HCT116 (cell line): ENCODE data around the gene ADAMTS3. TPM values are rescaled to one million over a fixed set of nuclear protein-coding genes. Genes with fewer than 3 reads are reported as not detected.

Experiments used
- ATAC-seq: fragments of 200-7000 bp; cut with Tn5 transposase; 2 replicates; pipeline ENCODE4 v1.9.1; 2020; ENCODE audit warnings: mild to moderate bottlenecking, moderate library complexity
- BruUV-seq: library from RNA; stranded (reverse); fragments of 400-500 nt; replicated peaks from 2 replicates; lab custom pipeline; 2021; lab: Mats Ljungman, UMichigan
- CTCF ChIA-PET: fragments of 300-600 bp; sonication (Branson Sonifier 250); formaldehyde crosslinking; loops from one replicate; lab custom pipeline; 2021; ENCODE audit warnings: antibody characterized with exemption; lab: Charles Lee
- POLR2A ChIA-PET: fragments of 300-600, 350-600 bp; sonication (Branson Sonifier 250); formaldehyde crosslinking; loops from one replicate; lab custom pipeline; 2021; ENCODE audit warnings: antibody characterized with exemption; lab: Charles Lee
- RAD21 ChIA-PET, 2 experiments: fragments of 300-600 bp; sonication (Branson Sonifier 250); formaldehyde crosslinking; loops; one replicate each; lab custom pipeline; 2023; ENCODE audit warnings: low total read pairs in 2 of 2; ENCODE audit not compliant: uncharacterized antibody in 2 of 2, unreplicated experiment in 2 of 2, low non-redundant PET in 1 of 2; lab: Charles Lee
- DNase-seq: peaks from one replicate; pipeline ENCODE4 v3.0.0-alpha.2; 2010; ENCODE audit warnings: low read depth, low spot score
- H2AFZ ChIP-seq: fragments of 200-600 bp; shearing (Covaris generic), sonication (generic); 2 replicates; pipeline ENCODE4 v1.6.1; 2017; ENCODE audit warnings: low read depth, mixed run types, mixed read lengths, antibody characterized with exemption, low read length; ENCODE audit not compliant: poor library complexity, severe bottlenecking
- H3K27ac ChIP-seq: 2 replicates; pipeline ENCODE4 v1.5.1; 2012; ENCODE audit warnings: low read depth, low read length
- H3K27me3 ChIP-seq: fragments of 200-600 bp; sonication (generic); 2 replicates; pipeline ENCODE4 v1.6.1; 2016; ENCODE audit warnings: mixed run types, low read length, mixed read lengths; ENCODE audit not compliant: insufficient read depth
- H3K36me3 ChIP-seq, 2 experiments: fragments of 200-500 bp in 1 of 2; fragments of 200-600 bp in 1 of 2; sonication (Bioruptor generic) in 1 of 2; sonication (generic) in 1 of 2; 2 replicates each; pipeline versions ENCODE4 v1.5.1 to v1.6.1; 2014 to 2016; ENCODE audit warnings: low read length in 2 of 2, inconsistent platforms in 1 of 2, mixed read lengths in 1 of 2, mixed run types in 1 of 2; ENCODE audit not compliant: insufficient read depth in 2 of 2, control insufficient read depth in 1 of 2
- H3K4me1 ChIP-seq, 2 experiments: fragments of 200-600 bp in 1 of 2; sonication (generic) in 1 of 2; 2 replicates each; pipeline versions ENCODE4 v1.5.1 to v1.6.1; 2012 to 2017; ENCODE audit warnings: low read length in 2 of 2, inconsistent platforms in 1 of 2, mild to moderate bottlenecking in 1 of 2, mixed read lengths in 1 of 2, mixed run types in 1 of 2, moderate library complexity in 1 of 2; ENCODE audit not compliant: insufficient read depth in 2 of 2, control insufficient read depth in 1 of 2
- H3K4me2 ChIP-seq: fragments of 200-600 bp; sonication (generic); 2 replicates; pipeline ENCODE4 v1.6.1; 2017; ENCODE audit warnings: mixed run types, low read length, mixed read lengths
- H3K4me3 ChIP-seq, 2 experiments: fragments of 200-600 bp in 1 of 2; sonication (generic) in 1 of 2; replicated peaks in 1 of 2; 2 replicates each; pipeline ENCODE4 v1.5.1; 2011 to 2016; ENCODE audit warnings: low read length in 2 of 2, control low read depth in 1 of 2, low read depth in 1 of 2, mild to moderate bottlenecking in 1 of 2, mixed read lengths in 1 of 2, mixed run types in 1 of 2
- H3K79me2 ChIP-seq: fragments of 200-600 bp; sonication (generic); 2 replicates; pipeline ENCODE4 v1.6.1; 2017; ENCODE audit warnings: mild to moderate bottlenecking, mixed run types, low read length, moderate library complexity, mixed read lengths; ENCODE audit not compliant: insufficient read depth
- H3K9ac ChIP-seq: fragments of 200-600 bp; sonication (generic); 2 replicates; pipeline ENCODE4 v1.6.1; 2016; ENCODE audit warnings: low read length, mixed read lengths
- H3K9me2 ChIP-seq: fragments of 200-600 bp; sonication (generic), shearing (Covaris generic); 2 replicates; pipeline ENCODE4 v1.6.1; 2017; ENCODE audit warnings: mixed run types, mild to moderate bottlenecking, moderate library complexity; ENCODE audit not compliant: insufficient read depth
- H3K9me3 ChIP-seq, 2 experiments: fragments of 200-500 bp in 1 of 2; fragments of 200-600 bp in 1 of 2; sonication (Bioruptor generic) in 1 of 2; sonication (generic) in 1 of 2; 2 replicates each; pipeline ENCODE4 v1.6.1; 2014 to 2017; ENCODE audit warnings: low read length in 2 of 2, mixed read lengths in 2 of 2, inconsistent platforms in 1 of 2, low read depth in 1 of 2, mild to moderate bottlenecking in 1 of 2, mixed run types in 1 of 2, moderate library complexity in 1 of 2; ENCODE audit not compliant: control insufficient read depth in 1 of 2, insufficient read depth in 1 of 2
- H4K20me1 ChIP-seq: fragments of 200-600 bp; sonication (generic), shearing (Covaris generic); 2 replicates; pipeline ENCODE4 v1.6.1; 2017; ENCODE audit warnings: mixed run types, mild to moderate bottlenecking, moderate library complexity; ENCODE audit not compliant: insufficient read depth
- EGR1 ChIP-seq: IDR thresholded peaks from 2 replicates; pipeline ENCODE4 v1.6.1; 2012; ENCODE audit warnings: low read depth
- ELF1 ChIP-seq: IDR thresholded peaks from 2 replicates; pipeline ENCODE4 v1.6.1; 2012; ENCODE audit warnings: low read depth, borderline replicate concordance
- EZH2 ChIP-seq: fragments of 200-600 bp; sonication (generic); IDR thresholded peaks from 2 replicates; pipeline ENCODE4 v1.6.1; 2017; ENCODE audit warnings: antibody characterized with exemption, mixed run types
- SP1 ChIP-seq: IDR thresholded peaks from 2 replicates; pipeline ENCODE4 v1.6.1; 2012; ENCODE audit warnings: low read depth
- TCF7L2 ChIP-seq: IDR thresholded peaks from 2 replicates; pipeline ENCODE4 v1.7.0; 2011; ENCODE audit warnings: borderline replicate concordance, inconsistent platforms; ENCODE audit not compliant: insufficient read depth, insufficient read length; ENCODE audit errors: extremely low read depth
- YY1 ChIP-seq: IDR thresholded peaks from 2 replicates; pipeline ENCODE4 v1.6.1; 2011; ENCODE audit warnings: low read length, low read depth, moderate library complexity, mild to moderate bottlenecking; ENCODE audit not compliant: insufficient replicate concordance; ENCODE audit errors: extremely low read depth
- ZFX ChIP-seq: fragments of 450-650 bp; IDR thresholded peaks from 2 replicates; pipeline ENCODE4 v1.6.1; 2017
- intact Hi-C: fragments of 100-400 bp; cut with micrococcal nuclease; formaldehyde crosslinking; loops from 2 replicates; pipeline ENCODE4 v1.10.0; 2022
- total RNA-seq: library from RNA; stranded (reverse); gene quantifications from one replicate; pipeline ENCODE4 v1.2.1, GENCODE V29; 2021; ENCODE audit not compliant: unreplicated experiment
- TF ChIP-seq, protein P1 (sequence below): IDR thresholded peaks from 2 replicates; pipeline ENCODE4 v1.6.1; 2012; ENCODE audit warnings: low read depth
- TF ChIP-seq, protein P2 (sequence below): IDR thresholded peaks from 2 replicates; pipeline ENCODE4 v1.6.1; 2012
- TF ChIP-seq, protein P3 (sequence below), 3 experiments: fragments of 200-600 bp in 1 of 3; sonication (generic) in 1 of 3; IDR thresholded peaks in 2 of 3; conservative IDR thresholded peaks in 1 of 3; 2 replicates each; pipeline ENCODE4 v1.5.1; 2012 to 2017; ENCODE audit warnings: low read depth in 2 of 3, low read length in 2 of 3, antibody characterized with exemption in 1 of 3, borderline replicate concordance in 1 of 3, control low read depth in 1 of 3, mild to moderate bottlenecking in 1 of 3, mixed read lengths in 1 of 3, mixed run types in 1 of 3, moderate library complexity in 1 of 3; ENCODE audit not compliant: insufficient read depth in 1 of 3
- TF ChIP-seq, protein P4 (sequence below): IDR thresholded peaks from 2 replicates; pipeline ENCODE4 v1.6.1; 2011; ENCODE audit warnings: mild to moderate bottlenecking, low read length, moderate library complexity; ENCODE audit not compliant: insufficient replicate concordance; ENCODE audit errors: extremely low read depth

ADAMTS3 gene
- total RNA-seq, 1 experiment from 2014 or later: not detected

DNA sequence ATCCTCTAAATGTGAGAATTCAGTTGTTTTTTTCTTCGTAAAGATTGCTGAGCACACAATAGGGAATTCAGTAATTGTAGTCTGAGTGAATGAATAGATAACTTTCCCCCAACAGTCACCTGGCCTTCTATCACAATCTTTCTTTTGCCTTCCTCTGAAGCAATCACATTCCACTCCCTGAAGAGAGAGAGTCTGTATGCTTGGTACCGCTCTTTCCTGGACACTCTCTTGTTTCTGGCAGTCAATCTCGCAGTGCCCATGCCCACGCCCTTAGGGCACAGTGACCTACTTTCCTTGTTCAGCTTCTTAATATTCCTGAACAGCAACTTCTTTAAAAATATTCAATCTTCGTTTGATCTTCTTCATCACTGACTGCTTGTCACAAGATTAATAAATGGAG lies 255.9 kb downstream of the ADAMTS3 start:
- H4K20me1 ChIP-seq: no peaks in the 10 kb centered on the region; the same call in 1 of the 2 replicates
- ChIA-PET RAD21 (no interaction called here), CTCF (no interaction called here), POLR2A (no interaction called here)
- H3K4me1 ChIP-seq: no peaks in the 10 kb centered on the region
- H3K9ac ChIP-seq: no peak overlapping the region
- DNase-seq (no peak), ATAC-seq (no peak)
- H3K79me2 ChIP-seq: no peaks in the 10 kb centered on the region
- H3K27me3 ChIP-seq: no peaks in the 10 kb centered on the region
- no peaks in the 10 kb centered on the region for H3K9me2 ChIP-seq
- H3K4me3 ChIP-seq: no peak overlapping the region
- H3K4me2 ChIP-seq: no peak overlapping the region
- no peak for TF ChIP-seq YY1
- H3K36me3 ChIP-seq: no peaks in the 10 kb centered on the region
- no TSS peak for BruUV-seq
- no peaks in the 10 kb centered on the region for H3K9me3 ChIP-seq
- no peak overlapping the region for H2AFZ ChIP-seq
- no peak overlapping the region for H3K27ac ChIP-seq
- intact Hi-C loops: no loop called here

DNA sequence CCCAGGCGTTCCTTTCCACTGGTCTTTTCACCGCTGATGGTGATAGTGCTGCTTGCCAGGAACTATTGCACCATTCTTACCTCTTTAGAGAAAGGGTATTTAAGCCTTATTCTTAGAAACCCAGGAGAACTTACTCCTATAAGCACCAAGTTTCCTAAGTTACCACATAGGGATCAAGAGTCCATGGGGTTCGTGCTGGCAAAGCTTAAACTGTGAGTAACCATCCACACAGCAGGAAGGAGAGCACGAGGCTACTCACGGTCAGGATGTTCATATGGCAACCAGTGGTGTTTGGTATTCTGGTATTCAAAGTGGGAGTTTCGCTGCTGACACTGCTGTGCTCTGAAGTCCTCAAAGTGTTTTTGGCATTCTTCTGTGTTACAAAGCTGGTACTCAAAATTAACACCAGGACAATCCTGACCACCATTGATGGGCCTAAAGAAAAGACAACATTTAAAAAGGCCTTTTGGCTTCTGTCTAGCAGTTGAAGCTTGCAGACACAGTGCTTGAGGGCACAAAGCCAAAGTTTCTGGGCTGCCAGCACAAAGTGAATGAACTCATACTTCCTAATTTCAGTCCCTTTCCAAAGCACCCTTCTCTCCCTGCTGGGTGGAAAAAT lies 256.9 kb downstream of the ADAMTS3 start:
- Histone ChIP-seq H3K9me3 (no peaks in the 10 kb centered on the region), H3K4me1 (no peaks in the 10 kb centered on the region), H3K4me3 (no peak overlapping the region), H3K27me3 (no peaks in the 10 kb centered on the region), H3K9ac (no peak overlapping the region), H3K79me2 (no peaks in the 10 kb centered on the region), H3K4me2 (no peak overlapping the region), H3K27ac (no peak overlapping the region), H3K9me2 (no peaks in the 10 kb centered on the region), H3K36me3 (no peaks in the 10 kb centered on the region), H2AFZ (no peak overlapping the region), H4K20me1 (no peaks in the 10 kb centered on the region; the same call in 1 of the 2 replicates)
- RAD21 ChIA-PET: no interaction called here
- CTCF ChIA-PET: no interaction called here
- intact Hi-C loops: no loop called here
- ATAC-seq (no peak), DNase-seq (no peak)
- POLR2A ChIA-PET: no interaction called here
- BruUV-seq: no TSS peak
- TF ChIP-seq SP1 (no peak), EZH2 (no peak), EGR1 (no peak), ZFX (no peak), TCF7L2 (no peak), ELF1 (no peak)
- TF ChIP-seq, protein P1, sequence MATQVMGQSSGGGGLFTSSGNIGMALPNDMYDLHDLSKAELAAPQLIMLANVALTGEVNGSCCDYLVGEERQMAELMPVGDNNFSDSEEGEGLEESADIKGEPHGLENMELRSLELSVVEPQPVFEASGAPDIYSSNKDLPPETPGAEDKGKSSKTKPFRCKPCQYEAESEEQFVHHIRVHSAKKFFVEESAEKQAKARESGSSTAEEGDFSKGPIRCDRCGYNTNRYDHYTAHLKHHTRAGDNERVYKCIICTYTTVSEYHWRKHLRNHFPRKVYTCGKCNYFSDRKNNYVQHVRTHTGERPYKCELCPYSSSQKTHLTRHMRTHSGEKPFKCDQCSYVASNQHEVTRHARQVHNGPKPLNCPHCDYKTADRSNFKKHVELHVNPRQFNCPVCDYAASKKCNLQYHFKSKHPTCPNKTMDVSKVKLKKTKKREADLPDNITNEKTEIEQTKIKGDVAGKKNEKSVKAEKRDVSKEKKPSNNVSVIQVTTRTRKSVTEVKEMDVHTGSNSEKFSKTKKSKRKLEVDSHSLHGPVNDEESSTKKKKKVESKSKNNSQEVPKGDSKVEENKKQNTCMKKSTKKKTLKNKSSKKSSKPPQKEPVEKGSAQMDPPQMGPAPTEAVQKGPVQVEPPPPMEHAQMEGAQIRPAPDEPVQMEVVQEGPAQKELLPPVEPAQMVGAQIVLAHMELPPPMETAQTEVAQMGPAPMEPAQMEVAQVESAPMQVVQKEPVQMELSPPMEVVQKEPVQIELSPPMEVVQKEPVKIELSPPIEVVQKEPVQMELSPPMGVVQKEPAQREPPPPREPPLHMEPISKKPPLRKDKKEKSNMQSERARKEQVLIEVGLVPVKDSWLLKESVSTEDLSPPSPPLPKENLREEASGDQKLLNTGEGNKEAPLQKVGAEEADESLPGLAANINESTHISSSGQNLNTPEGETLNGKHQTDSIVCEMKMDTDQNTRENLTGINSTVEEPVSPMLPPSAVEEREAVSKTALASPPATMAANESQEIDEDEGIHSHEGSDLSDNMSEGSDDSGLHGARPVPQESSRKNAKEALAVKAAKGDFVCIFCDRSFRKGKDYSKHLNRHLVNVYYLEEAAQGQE: no peak
- TF ChIP-seq, protein P2, sequence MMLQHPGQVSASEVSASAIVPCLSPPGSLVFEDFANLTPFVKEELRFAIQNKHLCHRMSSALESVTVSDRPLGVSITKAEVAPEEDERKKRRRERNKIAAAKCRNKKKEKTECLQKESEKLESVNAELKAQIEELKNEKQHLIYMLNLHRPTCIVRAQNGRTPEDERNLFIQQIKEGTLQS: no peak
- TF ChIP-seq, protein P3, sequence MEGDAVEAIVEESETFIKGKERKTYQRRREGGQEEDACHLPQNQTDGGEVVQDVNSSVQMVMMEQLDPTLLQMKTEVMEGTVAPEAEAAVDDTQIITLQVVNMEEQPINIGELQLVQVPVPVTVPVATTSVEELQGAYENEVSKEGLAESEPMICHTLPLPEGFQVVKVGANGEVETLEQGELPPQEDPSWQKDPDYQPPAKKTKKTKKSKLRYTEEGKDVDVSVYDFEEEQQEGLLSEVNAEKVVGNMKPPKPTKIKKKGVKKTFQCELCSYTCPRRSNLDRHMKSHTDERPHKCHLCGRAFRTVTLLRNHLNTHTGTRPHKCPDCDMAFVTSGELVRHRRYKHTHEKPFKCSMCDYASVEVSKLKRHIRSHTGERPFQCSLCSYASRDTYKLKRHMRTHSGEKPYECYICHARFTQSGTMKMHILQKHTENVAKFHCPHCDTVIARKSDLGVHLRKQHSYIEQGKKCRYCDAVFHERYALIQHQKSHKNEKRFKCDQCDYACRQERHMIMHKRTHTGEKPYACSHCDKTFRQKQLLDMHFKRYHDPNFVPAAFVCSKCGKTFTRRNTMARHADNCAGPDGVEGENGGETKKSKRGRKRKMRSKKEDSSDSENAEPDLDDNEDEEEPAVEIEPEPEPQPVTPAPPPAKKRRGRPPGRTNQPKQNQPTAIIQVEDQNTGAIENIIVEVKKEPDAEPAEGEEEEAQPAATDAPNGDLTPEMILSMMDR (IDR thresholded peaks at IDR 0.05 in 2 of 3, conservative IDR thresholded peaks at IDR 0.05 in 1 of 3; ENCODE audit: borderline replicate concordance in 1 of 3, insufficient read depth in 1 of 3, low read depth in 2 of 3, low read length in 2 of 3): no peak
- TF ChIP-seq, protein P4, sequence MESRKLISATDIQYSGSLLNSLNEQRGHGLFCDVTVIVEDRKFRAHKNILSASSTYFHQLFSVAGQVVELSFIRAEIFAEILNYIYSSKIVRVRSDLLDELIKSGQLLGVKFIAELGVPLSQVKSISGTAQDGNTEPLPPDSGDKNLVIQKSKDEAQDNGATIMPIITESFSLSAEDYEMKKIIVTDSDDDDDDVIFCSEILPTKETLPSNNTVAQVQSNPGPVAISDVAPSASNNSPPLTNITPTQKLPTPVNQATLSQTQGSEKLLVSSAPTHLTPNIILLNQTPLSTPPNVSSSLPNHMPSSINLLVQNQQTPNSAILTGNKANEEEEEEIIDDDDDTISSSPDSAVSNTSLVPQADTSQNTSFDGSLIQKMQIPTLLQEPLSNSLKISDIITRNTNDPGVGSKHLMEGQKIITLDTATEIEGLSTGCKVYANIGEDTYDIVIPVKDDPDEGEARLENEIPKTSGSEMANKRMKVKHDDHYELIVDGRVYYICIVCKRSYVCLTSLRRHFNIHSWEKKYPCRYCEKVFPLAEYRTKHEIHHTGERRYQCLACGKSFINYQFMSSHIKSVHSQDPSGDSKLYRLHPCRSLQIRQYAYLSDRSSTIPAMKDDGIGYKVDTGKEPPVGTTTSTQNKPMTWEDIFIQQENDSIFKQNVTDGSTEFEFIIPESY: no peak
